Raji (cell line): ENCODE results near the gene KCNJ4.

Experiments used
- POLR2A ChIP-seq: IDR thresholded peaks from 2 replicates; pipeline ENCODE4 v1.6.1; 2011; ENCODE audit warnings: low read depth, low read length, control low read depth; ENCODE audit not compliant: insufficient read depth

The KCNJ4 gene

DNA sequence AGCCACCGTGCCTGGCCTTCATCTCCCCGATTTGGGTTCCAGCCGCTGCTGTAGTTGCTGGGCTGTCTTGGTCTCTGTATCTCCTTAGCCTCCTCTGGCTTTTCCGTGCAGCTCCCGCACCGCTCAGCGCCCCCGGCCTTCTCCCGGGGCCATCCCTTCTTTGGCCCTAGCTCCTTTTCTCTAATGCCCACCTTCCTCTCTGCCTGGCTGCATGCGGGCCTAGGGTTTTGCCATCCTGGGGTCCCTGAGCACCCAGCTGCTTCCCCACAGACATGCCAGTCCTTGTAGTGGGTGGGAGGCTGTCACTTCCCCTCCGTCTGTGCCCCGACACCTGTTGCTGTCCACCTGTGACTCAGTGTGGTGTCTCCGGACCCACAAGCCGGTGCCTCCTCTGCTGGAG is 36.4 kb downstream of the KCNJ4 start:
- TF ChIP-seq POLR2A: no peak

DNA sequence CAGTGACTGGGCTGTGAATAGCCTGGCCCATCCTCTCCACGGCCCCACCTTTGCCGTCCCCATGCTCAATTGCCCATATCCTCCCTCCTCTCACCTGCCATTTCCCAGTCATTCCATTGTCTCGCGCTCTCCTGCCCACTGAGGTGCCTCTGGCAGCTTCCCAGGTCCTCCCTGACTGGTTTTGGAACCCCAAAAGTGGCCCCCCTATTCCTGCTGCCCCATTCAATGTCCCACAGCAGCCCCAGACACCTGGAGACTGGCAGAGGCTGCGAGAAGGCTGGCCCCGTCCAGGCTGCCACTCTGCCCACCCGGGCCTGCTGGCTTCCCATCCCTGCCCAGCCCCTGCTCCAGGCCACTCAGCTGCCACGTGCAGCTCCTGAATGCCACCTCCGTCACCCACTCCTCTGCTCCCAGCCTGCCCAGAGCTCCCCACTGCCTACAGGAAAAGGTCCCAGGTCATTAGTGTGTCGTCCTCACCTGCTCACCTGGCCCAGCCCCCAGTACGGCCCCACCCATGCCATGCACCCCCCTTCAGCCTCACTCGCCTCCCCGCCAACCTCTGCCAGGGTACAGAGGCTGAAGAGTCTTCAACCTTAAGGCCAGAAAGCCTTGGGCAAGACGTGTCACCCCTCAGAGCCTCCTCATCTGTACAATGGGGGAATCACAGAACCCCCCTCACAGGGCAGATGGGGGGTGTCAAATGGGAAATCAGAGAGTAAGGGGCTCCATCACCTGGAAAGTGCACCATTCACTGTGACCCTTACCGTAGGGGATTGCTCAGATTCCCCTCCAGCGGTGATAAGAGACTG is 37.5 kb downstream of the KCNJ4 start:
- no peak for TF ChIP-seq POLR2A

DNA sequence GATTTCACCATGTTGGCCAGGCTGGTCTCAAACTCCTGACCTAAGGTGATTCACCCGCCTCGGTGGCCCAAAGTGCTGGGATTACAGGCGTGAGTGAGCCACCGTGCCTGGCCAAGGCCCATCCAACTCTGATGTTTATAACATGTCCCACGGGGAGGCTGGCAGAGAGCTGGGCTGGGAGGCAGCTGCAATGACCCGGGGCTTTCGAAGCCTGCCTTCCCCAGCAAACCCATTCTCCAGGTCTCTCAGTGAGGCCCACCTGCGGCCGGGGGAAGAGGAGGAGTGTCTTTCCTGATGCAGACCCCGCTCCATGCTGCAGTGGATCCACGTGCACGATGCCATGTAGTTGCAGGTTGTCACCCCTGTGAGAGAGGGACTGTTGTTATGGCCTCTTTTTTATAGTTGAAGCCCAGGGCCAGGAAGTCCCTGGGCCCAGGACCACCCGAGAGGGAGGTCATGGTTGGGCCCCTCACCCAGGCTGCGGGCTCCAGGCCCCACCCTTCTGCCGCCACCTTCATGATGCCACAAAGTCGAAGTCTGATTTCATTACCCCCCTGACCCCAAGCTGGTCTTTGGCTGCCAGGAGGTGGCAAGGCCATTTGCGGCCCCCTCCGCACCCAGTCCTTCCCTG is 38.3 kb downstream of the KCNJ4 start:
- no peak for TF ChIP-seq POLR2A

DNA sequence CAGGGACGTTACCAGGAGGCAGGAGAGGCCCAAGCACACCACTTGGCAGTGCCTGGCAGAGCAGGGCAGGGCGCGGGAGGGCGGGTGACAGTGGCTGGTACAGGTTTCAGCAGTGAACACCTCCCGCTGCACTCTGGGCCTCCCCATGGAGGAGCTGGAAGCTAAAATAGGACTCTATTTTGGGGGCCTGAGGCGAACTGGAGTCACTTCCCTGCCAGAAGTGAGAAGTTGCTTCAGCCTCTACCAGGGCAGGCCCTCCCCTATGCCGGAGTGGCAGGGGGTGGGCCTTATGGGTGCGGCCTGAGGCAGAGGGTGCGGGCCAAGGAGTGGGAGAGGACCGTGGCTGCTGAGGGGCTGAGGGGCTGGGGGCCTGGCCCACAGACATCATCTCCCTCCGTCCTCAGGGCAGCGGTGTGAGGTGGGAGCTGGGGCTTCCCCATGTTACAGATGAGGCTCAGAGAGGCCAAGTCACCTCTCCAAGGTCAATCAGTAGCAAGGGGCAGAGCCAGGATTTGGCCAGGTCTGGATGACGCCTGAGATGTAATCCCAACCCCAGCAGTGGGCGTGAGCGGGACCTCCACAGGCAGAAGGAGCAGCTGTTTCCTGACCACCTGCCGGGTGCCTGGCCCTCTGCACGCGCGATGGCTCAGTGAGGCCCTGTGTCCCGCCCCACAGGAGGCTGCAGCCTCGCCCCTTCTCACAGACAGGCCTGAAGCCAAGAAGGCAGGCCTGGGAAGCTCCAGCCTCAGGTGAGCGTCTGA is 39.3 kb downstream of the KCNJ4 start:
- no peak for TF ChIP-seq POLR2A

DNA sequence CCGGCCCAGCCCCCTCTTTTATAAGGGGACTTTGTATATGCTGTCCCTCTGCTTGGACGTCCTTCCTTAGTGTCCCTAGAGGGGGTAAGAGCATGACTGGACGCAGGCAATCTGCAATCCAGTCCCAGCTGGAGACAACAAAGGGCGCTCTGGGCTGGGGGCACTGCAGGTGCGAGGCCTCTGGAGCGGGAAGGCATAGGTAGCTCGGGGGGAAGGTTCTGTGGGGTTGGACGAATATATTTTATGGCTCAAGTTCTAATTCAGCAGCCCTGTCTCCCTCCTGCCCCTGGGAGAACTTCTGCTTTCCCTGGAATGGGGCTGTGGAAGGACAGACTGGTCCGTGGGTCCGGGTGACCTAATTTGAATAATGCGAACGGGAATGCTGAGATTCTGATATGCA is 40.0 kb downstream of the KCNJ4 start:
- TF ChIP-seq POLR2A: no peak

DNA sequence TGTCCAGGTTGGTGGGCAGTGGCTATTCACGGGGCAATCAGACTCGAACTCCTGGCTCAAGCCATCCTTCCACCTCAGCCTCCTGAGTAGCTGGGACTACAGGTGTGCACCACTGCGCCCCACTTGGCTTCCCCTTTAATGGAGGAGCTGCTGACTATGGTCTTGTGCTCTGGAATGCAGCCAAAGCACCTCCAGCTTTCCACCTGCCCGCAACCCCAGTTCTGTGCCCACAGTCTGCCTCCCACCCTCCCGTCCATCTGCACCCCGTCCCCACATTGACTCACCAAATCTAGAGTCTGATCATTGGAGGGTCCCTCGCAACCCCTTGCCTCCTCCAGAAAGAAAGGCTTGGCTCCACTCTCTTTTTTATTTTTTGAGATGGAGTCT is 41.0 kb downstream of the KCNJ4 start:
- no peak for TF ChIP-seq POLR2A

DNA sequence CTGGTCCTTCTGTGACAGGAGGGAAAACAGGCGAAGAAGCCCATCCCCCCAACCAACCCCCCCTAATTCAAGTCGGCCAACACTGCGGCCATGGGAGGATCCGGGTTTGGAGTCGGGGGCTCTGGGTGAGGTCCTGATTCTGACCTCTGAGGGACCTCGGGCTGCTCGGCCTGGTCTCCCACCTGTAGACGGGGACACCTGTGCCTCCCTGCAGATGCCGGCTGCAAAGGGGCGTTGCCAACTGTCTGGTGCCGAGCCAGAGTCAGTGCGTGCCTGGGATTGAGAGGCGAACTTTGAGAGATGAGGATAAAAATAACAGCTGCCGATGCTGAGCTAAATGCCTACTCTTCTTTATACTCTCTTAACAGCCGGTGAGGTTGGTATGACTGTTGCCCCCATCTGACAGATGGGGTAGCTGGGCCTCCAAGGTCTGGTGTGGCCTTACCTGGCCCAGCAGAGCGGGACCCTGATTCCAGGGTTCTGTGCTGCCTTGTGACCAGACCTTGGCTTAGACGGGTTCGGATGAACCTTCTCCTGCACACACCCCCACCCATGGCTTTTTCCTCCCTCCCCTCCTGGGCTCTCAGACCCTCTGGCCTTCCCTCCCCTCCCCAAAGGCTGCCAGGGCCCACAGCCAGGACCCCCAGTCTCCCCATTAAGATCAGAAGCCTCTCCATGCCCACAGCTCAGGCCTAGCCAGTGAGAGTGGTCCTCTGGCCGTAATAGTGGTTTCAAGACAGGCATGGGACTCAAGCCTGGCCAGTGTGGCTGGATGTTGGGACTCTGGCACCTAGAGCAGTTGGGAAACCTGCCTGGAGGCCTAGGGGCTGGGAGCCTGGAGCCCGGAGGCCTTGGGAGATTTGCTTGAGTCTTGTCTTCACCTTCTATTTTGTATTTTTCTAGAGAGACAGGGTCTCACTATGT is 41.7 kb downstream of the KCNJ4 start:
- TF ChIP-seq POLR2A: no peak

DNA sequence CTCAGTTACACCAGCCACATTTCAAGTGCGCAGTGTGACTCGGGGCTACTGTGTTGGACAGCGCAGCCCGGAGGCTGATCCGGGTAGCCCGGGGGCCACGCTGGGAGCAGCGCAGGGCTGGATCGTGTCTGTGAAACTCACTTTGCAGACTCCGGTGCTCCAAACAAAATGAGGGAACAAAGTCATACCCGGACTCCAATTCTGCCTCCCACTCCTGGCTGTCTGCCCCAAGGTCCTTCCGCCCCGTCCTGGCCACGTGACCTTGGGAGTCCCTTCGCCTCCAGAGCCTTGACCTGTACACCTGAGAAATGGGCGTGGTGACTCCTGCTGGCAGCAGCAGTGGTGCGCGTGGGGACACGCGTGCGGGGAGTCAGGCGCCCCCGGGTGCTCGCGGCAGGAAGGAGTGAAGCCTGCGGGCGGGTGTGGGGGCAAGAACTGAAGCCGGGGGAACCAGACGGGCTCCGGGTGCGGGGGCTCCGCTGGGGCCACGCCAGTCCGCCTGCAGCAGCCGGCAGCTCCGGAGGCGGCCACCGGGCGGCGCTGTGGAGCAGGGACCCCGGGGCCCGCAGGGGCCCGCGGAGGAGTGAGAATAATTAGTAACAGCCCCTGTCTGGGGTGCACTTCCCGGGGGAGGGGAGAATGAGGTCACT is 42.4 kb downstream of the KCNJ4 start:
- TF ChIP-seq POLR2A: no peak

DNA sequence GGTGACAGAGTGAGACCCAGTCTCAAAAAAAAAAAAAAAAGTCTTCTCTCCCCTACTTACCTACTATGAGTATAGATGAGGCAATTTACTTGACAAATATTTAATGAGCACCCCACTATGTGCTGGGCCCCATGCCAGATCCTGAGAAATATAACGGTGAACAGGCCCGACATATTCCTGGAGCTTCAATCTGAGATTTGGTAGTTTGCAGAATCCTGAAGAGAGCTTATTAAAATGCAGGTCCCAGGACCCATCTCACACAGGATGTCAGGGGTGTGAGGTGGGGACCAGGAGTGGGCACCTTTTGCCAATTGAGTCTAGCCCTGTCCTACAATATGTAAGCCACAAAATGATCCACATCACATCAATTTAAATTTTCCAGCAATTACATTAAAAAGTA is 44.0 kb downstream of the KCNJ4 start:
- no peak for TF ChIP-seq POLR2A

DNA sequence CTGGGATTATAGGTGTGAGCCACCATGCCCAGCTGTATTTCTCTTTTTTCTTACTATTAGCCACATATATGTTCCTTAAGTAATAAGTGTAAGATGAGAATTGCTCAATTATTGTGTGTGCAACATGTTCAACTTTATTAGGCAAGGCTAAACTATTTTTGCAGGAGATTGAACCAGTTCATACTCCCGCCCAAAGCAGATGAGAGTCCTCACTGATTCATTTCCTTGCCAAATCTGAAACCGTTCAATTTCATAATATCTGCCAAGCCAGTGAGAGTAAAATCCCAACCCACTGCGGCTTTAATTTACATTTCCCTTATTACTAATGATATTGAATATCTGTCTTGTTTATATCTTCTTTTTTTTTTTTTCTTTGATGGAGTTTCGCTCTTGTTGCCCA is 48.4 kb downstream of the KCNJ4 start:
- TF ChIP-seq POLR2A: no peak

DNA sequence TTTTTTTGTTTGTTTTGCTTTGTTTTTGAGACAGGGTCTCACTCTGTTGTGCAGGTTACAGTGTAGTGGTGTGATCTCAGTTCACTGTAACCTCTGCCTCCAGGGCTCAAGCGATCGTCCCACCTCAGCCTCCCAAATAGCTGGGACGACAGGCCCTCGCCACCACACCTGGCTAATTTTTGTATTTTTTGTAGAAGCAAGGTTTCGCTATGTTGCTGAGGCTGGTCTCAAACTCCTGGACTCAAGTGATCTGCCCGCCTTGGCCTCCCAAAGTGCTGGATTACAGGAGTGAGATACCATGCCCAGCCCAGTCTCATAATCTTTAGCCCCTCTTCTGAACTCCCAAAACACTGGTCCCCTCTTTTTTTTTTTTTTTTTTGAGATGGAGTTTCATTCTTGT is 50.6 kb downstream of the KCNJ4 start:
- TF ChIP-seq POLR2A: no peak

DNA sequence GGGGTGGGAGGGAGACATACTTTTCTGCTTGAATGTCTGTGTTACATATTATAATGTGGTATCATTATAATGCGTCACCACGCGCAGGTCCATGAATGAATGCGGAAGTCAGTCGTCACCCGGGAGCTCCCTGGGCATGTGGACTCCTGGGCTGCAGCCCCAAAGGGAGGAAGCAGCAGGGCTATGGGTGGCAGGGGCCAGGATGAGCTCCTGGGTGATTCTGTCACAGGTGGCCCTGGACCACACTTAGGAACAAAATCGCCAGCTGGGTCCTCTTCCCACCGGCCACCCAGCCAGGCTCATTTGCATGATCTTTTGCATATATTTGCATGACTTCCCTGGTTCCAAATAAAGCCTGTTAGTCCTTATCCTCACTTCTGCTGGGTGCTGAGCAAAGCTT is 51.2 kb downstream of the KCNJ4 start:
- TF ChIP-seq POLR2A: no peak

DNA sequence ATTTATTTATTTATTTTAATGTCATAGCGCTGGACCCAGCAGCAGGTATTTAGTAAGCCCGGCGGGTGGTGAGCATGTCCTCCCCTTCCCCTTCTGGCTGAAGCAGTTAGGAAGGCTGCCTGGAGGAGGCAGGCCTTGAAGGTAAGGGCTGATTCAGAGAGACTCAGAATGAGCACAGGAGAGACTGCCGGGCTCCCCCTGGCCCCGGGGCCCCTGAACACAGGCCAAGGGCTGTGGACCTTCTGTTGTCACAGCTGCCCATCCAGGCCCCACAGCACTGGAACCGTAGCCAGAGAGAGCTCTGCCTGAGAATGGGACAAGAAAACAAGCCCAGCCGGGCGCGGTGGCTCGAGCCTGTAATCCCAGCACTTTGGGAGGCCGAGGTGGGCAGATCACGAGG is 52.8 kb downstream of the KCNJ4 start:
- TF ChIP-seq POLR2A: no peak

DNA sequence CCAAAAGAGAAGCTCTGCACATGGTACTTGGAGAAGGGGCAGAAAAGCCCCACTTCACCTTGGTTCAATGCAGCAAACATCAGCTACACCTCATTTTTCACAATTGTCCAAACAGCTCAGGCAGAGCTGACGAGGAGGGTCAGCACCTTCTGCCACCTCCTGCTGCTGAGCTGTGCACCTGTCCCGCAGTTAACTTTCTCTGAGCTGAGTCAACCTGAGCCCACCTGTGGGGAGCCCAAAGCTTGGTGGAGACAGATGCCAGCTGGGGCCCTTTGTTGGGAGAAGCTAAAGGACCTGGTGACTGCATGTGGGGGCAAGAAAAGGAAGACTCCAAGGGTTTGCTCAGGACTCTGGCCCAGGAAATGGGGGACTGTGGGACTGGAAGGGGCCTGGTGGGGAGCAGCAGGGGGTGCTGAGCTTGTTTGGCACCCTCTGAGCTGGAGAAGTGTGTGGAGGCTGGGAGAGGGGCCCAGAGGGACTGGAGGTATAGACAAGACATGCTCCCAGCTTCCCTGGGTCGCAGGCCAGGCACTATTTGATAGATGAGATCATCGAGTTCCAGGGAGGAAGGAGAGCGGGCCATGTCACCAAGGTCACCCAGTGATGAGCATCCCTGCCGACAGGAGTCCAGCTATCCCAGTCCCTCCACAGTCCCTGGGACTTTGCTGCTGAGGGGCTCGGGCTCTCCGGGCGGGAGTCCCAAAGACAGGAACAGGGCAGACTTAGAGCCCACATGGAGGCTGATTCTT is 53.5 kb downstream of the KCNJ4 start:
- TF ChIP-seq POLR2A: no peak
